AG09309 (cell line): ENCODE measurements around the gene GRB7.

Experiments
- DNase-seq: peaks from one replicate; pipeline ENCODE4 v3.0.0-alpha.2; 2010; ENCODE audit warnings: low read depth
- H3K4me3 ChIP-seq: 2 replicates; pipeline ENCODE4 v1.5.1; 2011; ENCODE audit warnings: mild to moderate bottlenecking, low read depth, low read length, moderate library complexity; ENCODE audit not compliant: control insufficient read depth
- CTCF ChIP-seq: IDR thresholded peaks from 2 replicates; pipeline ENCODE4 v1.5.1; 2011; ENCODE audit warnings: mild to moderate bottlenecking, low read depth, low read length, inconsistent platforms; ENCODE audit not compliant: insufficient read depth, control insufficient read depth; ENCODE audit errors: missing control alignments

GRB7 gene

GRCh38 chr17:39737760-39738567 is at the start of gene GRB7:
GRB7 (plus strand) TSS chr17:39737938; CDS start chr17:39742302, 4,364 bp downstream.
- no peak for TF ChIP-seq CTCF
- H3K4me3 ChIP-seq = no peak within 1 kb of the TSS
- no peak for DNase-seq

GRCh38 chr17:39688475-39688835 is 49.3 kb upstream of the GRB7 start:
- TF ChIP-seq CTCF = no peak
- H3K4me3 ChIP-seq = peak overlapping the region; percentile 78
- DNase-seq = no peak

- TF ChIP-seq CTCF = peak; percentile 5
- DNase-seq = no peak
- H3K4me3 ChIP-seq = peak overlapping the region; percentile 78; the same call in 1 of the 2 replicates
Observed at GRCh38 chr17:39688945-39689344, 48.8 kb upstream of the GRB7 start.

GRCh38 chr17:39694593-39694992 is 43.1 kb upstream of the GRB7 start:
- no peak overlapping the region for H3K4me3 ChIP-seq
- no peak for TF ChIP-seq CTCF
- DNase-seq = no peak

GRCh38 chr17:39695089-39695474 is 42.7 kb upstream of the GRB7 start:
- no peak for DNase-seq
- no peak overlapping the region for H3K4me3 ChIP-seq
- no peak for TF ChIP-seq CTCF

- TF ChIP-seq CTCF = no peak
- no peak for DNase-seq
- H3K4me3 ChIP-seq = no peak overlapping the region
Observed at GRCh38 chr17:39696731-39697130, 41.0 kb upstream of the GRB7 start.
